Gastroesophageal sphincter (tissue), 3 donors: Measurements from ENCODE around the gene NEFH.

Experiments used
- EP300 ChIP-seq: sonication (generic); formaldehyde crosslinking; IDR thresholded peaks from one replicate; pipeline ENCODE4 v1.6.1; 2017; ENCODE audit warnings: antibody characterized with exemption, mild to moderate bottlenecking
- POLR2A ChIP-seq, 2 donors: fragments of 450-650 bp; IDR thresholded peaks; one replicate each; pipeline ENCODE4 v1.6.1; 2017; ENCODE audit warnings: antibody characterized with exemption in 2 of 2, mild to moderate bottlenecking in 2 of 2, moderate library complexity in 1 of 2
- TF ChIP-seq, protein P1 (sequence below), 4 experiments: fragments of 200-600 bp in 2 of 4; fragments of 450-650 bp in 2 of 4; sonication (generic) in 1 of 4; IDR thresholded peaks; one replicate each; pipeline ENCODE4 v1.5.1; 2017 to 2019; ENCODE audit warnings: antibody characterized with exemption in 4 of 4, mild to moderate bottlenecking in 2 of 4, moderate library complexity in 2 of 4

DNA sequence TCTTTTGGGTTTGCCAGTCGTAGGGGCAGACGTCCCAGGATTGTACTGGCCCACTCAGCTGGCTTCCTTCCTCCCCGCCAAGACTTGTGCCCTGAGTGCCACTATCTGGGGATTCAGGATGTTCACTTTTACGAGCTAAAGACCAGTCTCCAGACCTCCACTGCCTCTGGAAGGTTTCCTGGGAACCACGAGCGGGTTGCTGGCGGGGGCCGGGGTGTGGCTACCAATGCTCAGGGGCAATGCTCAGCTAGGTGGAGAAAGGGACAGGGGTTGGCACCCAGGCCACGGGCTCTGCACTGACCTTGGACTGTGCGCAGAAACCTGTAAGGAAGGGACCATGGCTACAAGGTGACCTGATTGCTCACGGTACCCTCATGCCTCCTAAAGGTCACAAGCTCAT, 2.2 kb downstream of the NEFH start:
- TF ChIP-seq, protein P1, sequence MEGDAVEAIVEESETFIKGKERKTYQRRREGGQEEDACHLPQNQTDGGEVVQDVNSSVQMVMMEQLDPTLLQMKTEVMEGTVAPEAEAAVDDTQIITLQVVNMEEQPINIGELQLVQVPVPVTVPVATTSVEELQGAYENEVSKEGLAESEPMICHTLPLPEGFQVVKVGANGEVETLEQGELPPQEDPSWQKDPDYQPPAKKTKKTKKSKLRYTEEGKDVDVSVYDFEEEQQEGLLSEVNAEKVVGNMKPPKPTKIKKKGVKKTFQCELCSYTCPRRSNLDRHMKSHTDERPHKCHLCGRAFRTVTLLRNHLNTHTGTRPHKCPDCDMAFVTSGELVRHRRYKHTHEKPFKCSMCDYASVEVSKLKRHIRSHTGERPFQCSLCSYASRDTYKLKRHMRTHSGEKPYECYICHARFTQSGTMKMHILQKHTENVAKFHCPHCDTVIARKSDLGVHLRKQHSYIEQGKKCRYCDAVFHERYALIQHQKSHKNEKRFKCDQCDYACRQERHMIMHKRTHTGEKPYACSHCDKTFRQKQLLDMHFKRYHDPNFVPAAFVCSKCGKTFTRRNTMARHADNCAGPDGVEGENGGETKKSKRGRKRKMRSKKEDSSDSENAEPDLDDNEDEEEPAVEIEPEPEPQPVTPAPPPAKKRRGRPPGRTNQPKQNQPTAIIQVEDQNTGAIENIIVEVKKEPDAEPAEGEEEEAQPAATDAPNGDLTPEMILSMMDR (IDR thresholded peaks at IDR 0.05): no peak
- TF ChIP-seq EP300 (no peak), POLR2A (IDR thresholded peaks at IDR 0.05) (no peak)
